HTERT RPE-1 (cell line): ENCODE results near the gene CD14.
"Not testable (repeated sequence)": the region's sequence is repeated elsewhere in the genome, so short reads cannot be mapped to it uniquely, and the experiment has no call there.

ENCODE experiments used
- in situ Hi-C: fragments of 300-500 bp; cut with MboI; formaldehyde crosslinking; loops from 4 replicates; pipeline ENCODE4 v1.14.3; 2020; ENCODE audit warnings: low sequenced_read_pairs

Gene CD14

DNA sequence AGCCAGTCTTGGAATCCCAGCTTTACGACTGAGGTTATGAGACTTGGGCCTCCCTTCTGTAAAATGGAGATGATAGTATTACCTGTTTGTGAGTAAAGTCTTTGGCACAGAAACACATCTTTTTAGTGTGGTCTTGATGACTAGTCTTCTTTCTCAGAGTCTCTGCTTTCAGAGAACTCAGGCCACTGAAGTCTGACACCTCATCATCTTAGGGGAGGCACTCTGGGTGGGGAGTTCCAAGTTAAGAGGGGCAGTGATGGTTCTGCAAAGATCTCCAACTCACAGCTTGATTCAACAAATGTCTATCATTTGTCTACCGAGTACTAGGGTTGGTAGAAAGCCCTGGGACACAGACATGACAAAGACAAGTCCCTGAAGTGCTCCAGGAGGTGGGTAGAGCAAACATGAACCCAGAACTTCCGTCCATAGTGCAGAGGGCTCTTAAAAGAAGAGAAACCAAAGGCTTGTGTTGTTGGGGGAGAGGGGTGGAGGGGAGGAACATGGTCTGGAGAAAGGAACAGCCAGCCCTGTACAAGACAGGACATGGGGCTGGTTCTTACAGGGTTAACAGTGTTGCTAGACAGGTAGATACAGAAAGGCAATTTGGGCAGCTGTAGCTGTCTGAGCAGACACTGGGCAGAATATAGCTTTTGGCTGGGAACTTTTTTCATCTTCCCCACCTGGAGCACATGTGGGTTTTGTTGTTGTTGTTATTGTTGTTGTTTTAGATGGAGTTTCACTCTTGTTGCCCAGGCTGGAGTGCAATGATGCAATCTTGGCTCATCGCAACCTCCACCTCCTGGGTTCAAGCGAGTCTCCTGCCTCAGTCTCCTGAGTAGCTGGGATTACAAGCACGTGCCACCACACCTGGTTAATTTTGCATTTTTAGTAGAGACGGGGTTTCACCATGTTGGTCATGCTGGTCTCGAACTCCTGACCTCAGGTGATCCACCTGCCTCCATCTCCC, 2.6 kb upstream of the CD14 start:
- in situ Hi-C loops = no loop called here

DNA sequence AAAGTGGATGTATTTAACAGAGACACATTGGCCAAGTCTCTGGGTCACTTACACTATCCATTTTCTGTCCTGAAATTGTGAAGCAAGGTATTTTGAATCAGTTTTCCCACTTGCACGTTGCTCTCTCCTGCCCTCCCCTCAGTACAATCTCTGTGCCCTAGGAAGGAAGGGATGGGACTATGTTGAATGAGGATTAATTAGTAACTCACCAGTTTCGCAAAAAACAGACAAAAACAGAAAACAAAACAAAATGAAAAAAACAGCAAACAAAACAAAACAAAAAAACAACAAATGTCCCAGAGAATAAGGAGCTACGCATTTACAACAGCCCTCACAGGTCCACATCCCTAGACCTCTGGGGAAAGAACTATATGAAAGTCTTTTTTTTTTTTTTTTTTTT, 1.1 kb upstream of the CD14 start:
- in situ Hi-C loops = no loop called here

DNA sequence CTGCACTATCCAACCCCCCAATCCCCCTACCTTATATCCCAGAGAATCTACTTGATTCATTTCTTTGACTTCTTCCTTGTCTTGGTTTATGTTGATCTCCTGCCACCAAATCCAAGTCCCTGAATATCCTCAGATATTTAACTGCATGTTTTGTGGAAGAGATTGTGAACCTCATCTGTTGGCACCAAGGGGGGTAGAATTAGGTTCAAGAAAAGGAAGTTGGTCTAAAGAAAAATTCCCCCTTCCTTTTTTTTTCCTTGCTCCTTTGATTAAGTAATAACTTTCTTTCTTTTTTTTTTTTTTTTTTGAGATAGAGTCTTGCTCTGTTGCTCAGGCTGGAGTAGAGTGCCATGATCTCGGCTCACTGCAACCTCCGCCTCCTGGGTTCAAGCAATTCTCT, 526 bp upstream of the CD14 start:
- in situ Hi-C loops = no loop called here

DNA sequence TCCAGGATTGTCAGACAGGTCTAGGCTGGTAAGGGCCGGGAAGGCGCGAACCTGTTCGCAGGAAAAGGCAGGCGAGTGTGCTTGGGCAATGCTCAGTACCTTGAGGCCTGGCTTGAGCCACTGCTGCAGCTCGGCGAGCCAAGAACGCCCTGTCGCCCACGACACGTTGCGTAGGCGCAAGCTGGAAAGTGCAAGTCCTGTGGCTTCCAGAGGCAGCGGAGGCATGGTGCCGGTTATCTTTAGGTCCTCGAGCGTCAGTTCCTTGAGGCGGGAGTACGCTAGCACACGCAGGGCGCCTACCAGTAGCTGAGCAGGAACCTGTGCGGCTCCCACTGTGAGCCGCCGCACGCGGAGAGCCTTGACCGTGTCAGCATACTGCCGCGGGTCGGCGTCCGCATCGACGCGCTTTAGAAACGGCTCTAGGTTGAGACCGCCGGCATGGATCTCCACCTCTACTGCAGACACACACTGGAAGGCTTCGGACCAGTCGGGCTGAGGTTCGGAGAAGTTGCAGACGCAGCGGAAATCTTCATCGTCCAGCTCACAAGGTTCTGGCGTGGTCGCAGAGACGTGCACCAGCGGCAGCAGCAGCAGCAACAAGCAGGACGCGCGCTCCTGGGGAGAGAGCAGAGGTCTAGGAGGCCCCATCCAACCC, 482 bp downstream of the CD14 start:
- in situ Hi-C loops = no loop called here

DNA sequence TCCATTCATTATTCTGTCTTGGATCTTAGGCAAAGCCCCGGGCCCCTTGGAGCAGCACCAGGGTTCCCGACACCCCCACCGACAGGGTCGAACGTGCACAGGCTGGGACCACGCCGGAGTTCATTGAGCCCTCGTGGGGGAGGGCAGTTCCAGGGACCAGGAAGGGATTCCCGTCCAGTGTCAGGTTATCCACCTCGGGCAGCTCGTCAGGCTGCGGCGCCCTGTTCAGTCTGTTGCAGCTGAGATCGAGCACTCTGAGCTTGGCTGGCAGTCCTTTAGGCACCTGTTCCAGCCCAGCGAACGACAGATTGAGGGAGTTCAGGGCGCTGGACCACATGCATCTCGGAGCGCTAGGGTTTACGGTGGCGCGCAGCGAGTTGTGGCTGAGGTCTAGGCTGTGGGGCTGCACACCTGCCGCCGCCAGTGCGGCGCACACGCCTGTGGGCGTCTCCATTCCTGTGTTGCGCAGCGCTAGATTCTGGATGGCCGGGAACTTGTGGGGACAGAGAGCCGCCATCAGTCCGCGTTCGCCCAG, 1.1 kb downstream of the CD14 start:
- in situ Hi-C loops = no loop called here

DNA sequence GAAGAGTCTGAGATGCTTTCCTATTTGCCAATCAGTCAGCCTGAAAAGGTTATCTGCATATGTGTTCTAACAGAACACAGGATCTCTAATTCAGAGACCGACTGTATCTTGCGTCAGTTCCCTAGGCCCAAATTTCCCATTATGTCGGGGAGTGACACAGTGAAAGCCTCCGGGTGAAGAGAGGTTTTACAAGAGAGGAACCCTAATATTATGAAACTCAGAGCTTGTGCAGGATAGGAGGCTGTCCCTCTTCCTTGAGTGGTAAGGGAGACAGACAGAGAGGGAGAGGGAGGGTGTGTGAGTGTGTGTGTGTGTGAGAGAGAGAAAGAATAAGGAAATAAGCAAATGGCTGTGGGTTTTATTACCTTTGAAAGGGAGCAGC, 1.9 kb downstream of the CD14 start:
- in situ Hi-C loops = no loop called here

DNA sequence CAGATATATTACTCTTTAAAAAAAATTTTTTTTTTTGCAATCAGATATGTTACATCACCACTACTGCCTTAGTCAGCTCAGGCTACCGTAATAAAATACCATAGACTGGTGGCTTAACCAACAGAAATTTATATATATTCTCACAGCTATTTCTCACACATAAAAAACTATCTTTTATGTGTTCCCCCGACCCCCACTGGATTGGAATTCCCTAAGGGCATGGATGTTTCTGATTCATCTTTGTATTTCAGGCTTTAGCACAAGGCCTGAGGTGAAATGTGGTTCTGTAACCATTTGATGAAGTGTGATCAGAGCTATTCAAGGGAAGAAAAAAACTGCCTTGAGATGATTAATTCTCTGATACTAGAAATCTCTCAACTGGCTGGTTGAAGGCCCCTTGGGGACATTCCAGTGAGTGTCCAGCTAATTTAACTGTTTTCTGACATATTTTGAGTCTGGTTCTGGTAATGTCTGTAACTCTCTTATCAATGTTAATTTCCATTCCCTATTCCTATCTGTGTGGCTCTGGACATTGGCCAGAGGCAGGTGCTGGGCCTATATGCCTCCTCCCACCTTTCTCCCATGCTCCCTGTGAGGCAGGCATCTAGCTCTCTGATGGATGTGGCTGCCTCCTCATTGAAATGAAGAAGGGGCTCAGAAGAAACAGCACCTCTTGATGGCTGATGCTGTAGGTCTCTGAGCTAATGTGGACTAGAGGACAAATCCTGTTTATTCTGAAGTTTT, 2.5 kb downstream of the CD14 start:
- in situ Hi-C loops = no loop called here

DNA sequence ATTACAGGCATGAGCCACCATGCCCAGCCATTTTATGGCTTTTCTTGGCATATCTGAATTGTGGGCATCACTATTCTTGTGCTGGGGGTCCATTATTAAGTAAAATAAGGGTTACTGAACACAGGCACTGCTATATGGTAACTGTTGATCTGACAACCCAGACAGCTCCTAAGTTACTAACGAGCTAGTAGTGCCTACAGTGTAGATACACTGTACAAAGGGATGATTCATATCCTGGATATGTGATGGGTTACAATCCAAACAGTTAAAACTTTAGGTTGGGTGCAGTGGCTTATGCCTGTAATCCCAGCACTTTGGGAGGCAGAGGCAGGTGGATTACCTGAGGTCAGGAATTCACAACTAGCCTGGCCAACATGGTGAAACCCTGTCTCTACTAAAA, 4.3 kb downstream of the CD14 start:
- in situ Hi-C loops = no loop called here

DNA sequence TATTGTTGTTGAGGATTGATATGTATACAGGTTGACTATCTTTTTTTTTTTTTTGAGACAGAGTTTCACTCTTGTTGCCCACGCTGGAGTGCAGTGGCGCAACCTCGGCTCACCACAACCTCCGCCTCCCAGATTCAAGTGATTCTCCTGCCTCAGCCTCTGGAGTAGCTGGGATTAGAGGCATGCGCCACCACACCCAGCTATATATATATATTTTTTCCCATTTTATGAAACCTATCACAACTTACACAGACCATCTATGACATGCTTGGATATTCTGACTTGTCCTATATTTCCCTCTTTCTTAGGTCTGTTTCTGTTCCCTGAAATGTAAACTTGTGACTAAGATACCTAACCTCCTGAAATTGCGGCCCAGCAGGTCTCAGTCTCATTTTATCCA, 5.0 kb downstream of the CD14 start:
- in situ Hi-C loops = no loop called here

DNA sequence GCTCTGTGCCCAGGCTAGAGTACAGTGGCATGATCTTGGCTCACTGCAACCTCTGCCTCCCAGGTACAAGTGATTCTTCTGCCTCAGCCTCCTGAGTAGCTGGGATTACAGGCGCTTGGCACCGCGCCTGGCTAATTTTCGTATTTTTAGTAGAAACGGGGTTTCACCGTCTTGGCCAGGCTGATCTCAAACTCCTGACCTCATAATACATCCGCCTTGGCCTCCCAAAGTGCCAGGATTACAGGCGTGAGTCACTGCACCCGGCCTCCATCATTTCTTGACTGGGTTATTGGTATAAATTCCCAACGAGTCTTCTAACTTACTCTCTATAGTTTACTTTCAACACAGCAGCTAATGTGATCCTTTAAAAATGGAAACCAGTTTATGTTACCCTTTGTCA, 8.1 kb downstream of the CD14 start:
- in situ Hi-C loops = not testable (repeated sequence)

DNA sequence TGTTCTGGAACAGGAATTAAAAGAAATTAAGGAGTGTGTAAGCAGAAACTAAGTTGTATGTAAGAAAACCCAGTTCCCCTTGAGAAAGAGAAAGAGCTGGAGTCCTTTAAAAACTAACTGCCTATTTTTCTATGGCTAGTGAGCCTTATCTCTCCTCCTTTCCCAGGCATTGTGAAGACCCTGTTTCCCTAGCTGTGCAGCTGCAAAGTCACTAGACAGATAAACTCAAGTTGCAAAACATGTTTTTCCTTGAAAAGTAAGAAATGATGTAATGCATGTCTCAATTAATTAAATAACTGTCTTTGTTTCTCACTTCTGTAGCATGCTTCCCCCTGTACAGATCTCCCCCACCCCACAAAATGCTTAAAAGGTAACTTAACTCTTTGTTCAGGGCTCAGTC, 9.9 kb downstream of the CD14 start:
- in situ Hi-C loops = not testable (repeated sequence)

DNA sequence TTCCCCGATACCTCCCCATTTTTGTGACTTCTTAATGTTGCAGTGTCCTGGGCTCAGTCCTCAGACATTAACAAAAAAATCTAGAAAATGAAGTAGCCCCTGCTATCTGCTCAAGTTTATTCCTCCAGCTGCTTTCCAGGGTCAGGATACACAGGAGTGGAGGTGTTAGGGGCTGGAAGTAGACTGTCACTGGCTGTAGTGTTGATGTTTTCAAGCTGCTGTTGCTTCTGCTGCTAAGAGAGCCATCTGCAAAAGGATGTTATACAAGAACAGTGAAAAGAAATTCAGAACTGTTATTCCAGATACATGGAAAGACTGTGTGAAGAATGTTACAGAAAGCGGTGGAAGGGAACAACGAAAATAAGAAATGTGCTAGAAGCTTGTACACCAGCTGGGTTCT, 10.7 kb downstream of the CD14 start:
- in situ Hi-C loops = no loop called here

DNA sequence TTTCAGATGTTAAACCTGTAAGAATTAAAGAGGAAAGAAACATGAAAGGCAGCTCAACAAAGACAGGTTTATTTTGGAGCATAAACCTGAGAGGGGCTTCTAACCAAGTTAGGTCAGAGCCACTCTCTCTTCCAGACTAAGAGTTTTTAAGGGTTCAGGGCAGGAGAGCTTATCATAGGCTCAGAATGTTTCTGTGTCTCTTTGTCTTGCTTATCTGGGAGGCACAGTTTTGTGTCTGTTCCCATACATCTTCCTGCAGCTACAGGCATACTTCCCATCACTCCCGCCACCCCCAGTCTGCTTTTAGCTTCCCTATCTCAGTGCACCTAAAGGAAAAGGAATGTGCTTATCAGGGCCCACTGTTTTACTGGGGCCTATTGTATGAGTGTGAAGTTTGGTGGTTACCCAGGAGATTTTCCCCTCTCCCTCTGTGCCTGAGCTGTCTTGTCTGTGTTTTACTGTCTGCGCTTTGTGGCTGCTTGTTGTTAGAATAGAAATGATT, 21.9 kb downstream of the CD14 start:
- in situ Hi-C loops = no loop called here

DNA sequence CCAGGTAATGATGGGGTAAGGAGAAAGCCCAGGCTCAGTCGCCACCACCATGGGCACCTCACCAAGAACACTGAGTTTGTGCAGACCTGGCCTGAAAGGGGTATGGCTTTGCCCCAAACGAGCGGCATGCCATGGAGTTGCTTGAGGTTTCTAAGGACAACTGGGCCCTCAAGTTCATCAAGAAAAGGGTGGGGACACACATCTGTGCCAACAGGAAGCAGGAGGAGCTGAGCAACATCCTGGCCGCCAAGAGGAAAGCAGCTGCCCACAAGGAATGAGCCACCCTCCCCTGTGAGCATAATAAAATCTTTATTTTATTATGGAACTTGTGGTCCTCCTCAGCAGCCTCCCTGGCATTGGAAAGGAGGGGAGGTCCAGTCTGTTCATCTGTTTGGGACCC, 23.8 kb downstream of the CD14 start:
- in situ Hi-C loops = no loop called here

DNA sequence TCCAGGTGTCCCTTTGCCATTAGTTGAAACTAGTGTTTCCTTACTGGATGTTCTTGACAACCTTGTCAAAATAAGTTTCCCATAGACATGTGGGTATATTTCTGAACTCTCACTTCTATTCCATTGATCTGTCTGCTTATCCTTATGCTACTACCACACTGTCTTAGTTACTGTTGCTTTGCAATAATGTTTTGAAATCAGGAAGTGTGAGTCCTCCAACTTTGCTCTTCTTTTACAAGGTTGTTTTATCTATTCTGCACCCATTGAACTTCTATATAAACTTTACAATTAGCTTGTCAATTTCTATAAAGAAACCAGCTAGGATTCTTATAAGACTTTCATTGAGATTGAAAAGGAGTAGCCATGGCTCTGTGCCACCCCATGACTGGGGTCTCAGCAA, 24.3 kb downstream of the CD14 start:
- in situ Hi-C loops = no loop called here

DNA sequence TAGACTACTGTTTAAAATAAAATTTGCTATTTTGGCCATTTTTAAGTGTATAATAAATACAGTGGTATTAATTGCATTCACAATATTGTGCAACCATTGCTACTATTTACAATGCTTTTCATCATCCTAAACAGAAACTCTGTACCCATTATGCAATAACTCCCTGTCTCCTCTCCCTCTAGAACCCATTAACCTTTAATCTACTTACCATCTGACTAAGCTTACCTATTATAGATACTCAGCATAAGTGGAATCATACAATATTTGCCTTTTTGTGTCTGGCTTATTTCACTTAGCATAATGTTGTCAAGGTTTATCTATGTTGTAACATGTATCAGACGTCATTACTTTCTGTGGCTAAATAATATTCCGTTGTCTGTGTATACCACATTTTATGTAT, 25.9 kb downstream of the CD14 start:
- in situ Hi-C loops = no loop called here

DNA sequence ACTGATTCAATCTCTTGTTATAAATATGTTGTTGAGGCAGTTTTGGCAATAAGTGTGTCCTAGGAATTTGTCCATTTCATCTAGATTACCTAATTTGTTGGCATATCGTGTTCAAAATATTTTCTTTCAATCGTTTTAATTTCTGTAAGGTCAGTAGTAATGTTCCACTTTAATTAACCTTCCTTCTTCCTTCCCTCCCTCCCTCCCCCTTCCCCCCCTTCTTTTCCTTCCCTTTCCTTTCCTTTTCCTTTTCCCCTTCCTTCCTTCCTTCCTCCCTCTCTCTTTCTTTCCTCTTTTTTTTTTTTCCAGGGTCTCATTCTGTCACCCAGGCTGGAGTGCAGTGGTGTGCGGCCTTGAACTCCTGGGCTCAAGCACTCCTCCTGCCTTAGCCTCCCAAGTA, 27.1 kb downstream of the CD14 start:
- in situ Hi-C loops = no loop called here

DNA sequence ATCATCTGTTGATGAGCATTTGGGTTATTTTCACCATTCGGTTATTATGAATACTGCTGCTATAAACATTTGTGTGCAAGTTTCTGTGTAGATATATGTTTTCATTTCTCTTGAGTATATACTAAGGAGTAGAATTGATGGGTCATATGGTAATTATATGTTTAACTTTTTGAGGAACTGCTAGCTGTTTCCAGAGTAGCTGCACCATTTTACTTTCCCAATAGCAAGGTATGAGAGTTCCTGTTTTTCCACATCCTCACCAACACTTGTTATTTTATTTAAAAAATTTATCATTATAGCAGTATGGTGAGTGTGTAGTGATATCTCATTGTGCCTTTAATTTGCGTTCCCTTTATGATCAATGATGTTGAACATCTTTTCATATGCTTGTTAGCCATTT, 29.2 kb downstream of the CD14 start:
- in situ Hi-C loops = no loop called here

DNA sequence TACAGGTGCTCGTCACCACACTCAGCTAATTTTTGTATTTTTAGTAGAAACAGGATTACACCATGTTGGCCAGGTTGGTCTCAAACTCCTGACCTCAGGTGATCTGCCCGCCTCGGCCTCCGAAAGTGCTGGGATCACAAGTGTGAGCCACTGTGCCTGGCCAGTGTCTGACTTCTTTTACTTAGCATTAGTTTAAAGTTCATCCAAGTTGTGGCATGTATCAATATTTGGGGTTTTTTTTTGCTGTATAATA, 29.6 kb downstream of the CD14 start:
- in situ Hi-C loops = not testable (repeated sequence)

DNA sequence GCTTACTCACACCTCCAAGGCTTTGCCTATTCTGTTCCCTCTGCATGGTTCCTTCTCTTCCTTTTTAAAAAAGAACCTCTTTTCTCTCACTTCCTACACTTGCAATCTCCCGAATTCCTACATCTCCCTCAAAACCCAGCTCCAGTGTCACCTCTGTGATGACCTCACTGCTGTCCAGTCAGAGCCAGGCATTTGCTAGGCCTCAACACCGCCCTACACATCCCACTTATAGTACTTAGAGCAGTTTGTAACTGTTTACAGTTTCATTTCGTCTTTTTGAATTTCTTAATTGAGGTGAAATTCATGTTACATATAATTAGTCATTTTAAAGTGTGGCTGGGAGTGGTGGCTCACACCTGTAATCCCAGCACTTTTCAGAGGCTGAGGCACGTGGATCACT, 30.8 kb downstream of the CD14 start:
- in situ Hi-C loops = no loop called here

DNA sequence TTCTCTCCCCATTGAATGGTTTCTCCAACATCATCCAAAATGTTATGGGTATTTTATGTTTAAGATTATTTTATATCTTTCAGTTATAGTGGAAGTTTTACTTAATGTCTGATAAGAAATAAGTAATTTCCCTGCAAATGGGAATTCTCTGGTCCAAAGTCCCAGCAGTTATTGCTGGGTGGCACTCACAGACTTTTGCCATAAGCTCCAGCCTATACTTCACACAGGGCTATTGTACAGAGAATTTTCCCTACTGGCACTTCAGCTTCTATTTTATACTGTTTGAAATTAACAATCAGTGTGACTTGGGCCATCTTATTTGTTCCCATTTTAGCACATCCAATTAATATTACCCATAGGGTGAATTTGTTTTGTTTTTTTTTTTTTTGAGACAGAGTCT, 32.9 kb downstream of the CD14 start:
- in situ Hi-C loops = no loop called here

DNA sequence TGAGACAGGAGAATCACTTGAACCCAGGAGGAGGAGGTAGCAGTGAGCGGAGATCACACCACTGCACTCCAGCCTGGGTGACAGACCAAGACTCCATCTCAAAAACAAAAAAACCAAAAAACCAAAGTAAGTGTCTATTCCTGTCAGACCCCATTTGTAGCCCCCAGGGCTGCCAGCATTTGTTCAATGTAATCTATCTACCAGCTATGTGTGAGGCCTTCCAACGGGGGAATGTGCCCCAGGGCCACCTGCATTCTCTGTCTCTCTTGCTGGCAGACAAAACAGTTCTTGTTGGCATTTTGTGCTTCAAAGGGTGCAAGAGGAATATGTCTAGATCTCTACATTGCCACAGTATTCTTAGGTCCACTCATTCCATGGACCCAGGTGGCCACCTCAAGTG, 34.1 kb downstream of the CD14 start:
- in situ Hi-C loops = no loop called here
